ENCODE data around the gene C1orf141.
"Not testable (repeated sequence)": the region's sequence is repeated elsewhere in the genome, so short reads cannot be mapped to it uniquely, and the experiment has no call there.

Gene C1orf141

GRCh38 chr1:67141832-67142231 lies 7.1 kb upstream of the C1orf141 start:
- not testable (repeated sequence) for DNase-seq

GRCh38 chr1:67140460-67140859 lies 5.7 kb upstream of the C1orf141 start:
- DNase-seq: no peak

GRCh38 chr1:67138813-67139499 lies 4.2 kb upstream of the C1orf141 start:
- no peak for DNase-seq

GRCh38 chr1:67137307-67137753 lies 2.6 kb upstream of the C1orf141 start:
- DNase-seq: no peak

GRCh38 chr1:67135354-67135753 lies 584 bp upstream of the C1orf141 start:
- DNase-seq: no peak

- no peak for DNase-seq
Measured at GRCh38 chr1:67133177-67133576, 1.6 kb downstream of the C1orf141 start.

- DNase-seq: no peak
Measured at GRCh38 chr1:67130673-67131072, 4.1 kb downstream of the C1orf141 start.

GRCh38 chr1:67126974-67127373 lies 7.8 kb downstream of the C1orf141 start:
- DNase-seq: no peak

- no peak for DNase-seq
Measured at GRCh38 chr1:67126111-67126746, 8.5 kb downstream of the C1orf141 start.

GRCh38 chr1:67124455-67124854 lies 10.3 kb downstream of the C1orf141 start:
- DNase-seq: no peak

- DNase-seq: no peak
Measured at GRCh38 chr1:67120855-67121619, 13.7 kb downstream of the C1orf141 start.

- no peak for DNase-seq
Measured at GRCh38 chr1:67118646-67119045, 16.1 kb downstream of the C1orf141 start.

- no peak for DNase-seq
Measured at GRCh38 chr1:67118191-67118590, 16.6 kb downstream of the C1orf141 start.

GRCh38 chr1:67114162-67114561 lies 20.6 kb downstream of the C1orf141 start:
- no peak for DNase-seq

GRCh38 chr1:67110352-67110751 lies 24.4 kb downstream of the C1orf141 start:
- DNase-seq: no peak

- DNase-seq: no peak
Measured at GRCh38 chr1:67105508-67105907, 29.3 kb downstream of the C1orf141 start.

GRCh38 chr1:67103548-67103947 lies 31.2 kb downstream of the C1orf141 start:
- no peak for DNase-seq

GRCh38 chr1:67100833-67101232 lies 33.9 kb downstream of the C1orf141 start:
- no peak for DNase-seq

- DNase-seq: no peak
Measured at GRCh38 chr1:67097305-67097704, 37.5 kb downstream of the C1orf141 start.

- DNase-seq: no peak
Measured at GRCh38 chr1:67094191-67094590, 40.6 kb downstream of the C1orf141 start.

GRCh38 chr1:67089685-67090208 lies 45.0 kb downstream of the C1orf141 start:
- DNase-seq: no peak

GRCh38 chr1:67088440-67088839 lies 46.3 kb downstream of the C1orf141 start:
- no peak for DNase-seq

- no peak for DNase-seq
Measured at GRCh38 chr1:67085326-67085725, 49.4 kb downstream of the C1orf141 start.
